GM21619 (cell line): ENCODE data around the gene OVOL2.
"Not testable (repeated sequence)": the region's sequence is repeated elsewhere in the genome, so short reads cannot be mapped to it uniquely, and the experiment has no call there.

Experiments
- ATAC-seq: cut with Tn5 transposase; IDR thresholded peaks from one replicate; pipeline ENCODE4 v1.9.1; 2021; ENCODE audit not compliant: unreplicated experiment

The OVOL2 gene

GRCh38 chr20:18057101-18057993 lies at the start of gene OVOL2:
Gene OVOL2 (minus strand): TSS chr20:18057916. CDS start chr20:18057634, 282 bp downstream.
- no peak for ATAC-seq

GRCh38 chr20:18103497-18103896 lies 45.8 kb upstream of the OVOL2 start:
- ATAC-seq: no peak

GRCh38 chr20:18101125-18101810 lies 43.6 kb upstream of the OVOL2 start:
- no peak for ATAC-seq

GRCh38 chr20:18100569-18100968 lies 42.9 kb upstream of the OVOL2 start:
- ATAC-seq: not testable (repeated sequence)

- ATAC-seq: no peak
Observed at GRCh38 chr20:18094191-18094590, 36.5 kb upstream of the OVOL2 start.

- ATAC-seq: no peak
Observed at GRCh38 chr20:18093388-18093787, 35.7 kb upstream of the OVOL2 start.

GRCh38 chr20:18092890-18093289 lies 35.2 kb upstream of the OVOL2 start:
- ATAC-seq: no peak

- ATAC-seq: no peak
Observed at GRCh38 chr20:18091623-18092022, 33.9 kb upstream of the OVOL2 start.

- ATAC-seq: no peak
Observed at GRCh38 chr20:18090477-18090876, 32.8 kb upstream of the OVOL2 start.

- ATAC-seq: no peak
Observed at GRCh38 chr20:18090044-18090443, 32.3 kb upstream of the OVOL2 start.

- not testable (repeated sequence) for ATAC-seq
Observed at GRCh38 chr20:18088841-18089240, 31.1 kb upstream of the OVOL2 start.

- ATAC-seq: not testable (repeated sequence)
Observed at GRCh38 chr20:18088298-18088697, 30.6 kb upstream of the OVOL2 start.

GRCh38 chr20:18087054-18087453 lies 29.3 kb upstream of the OVOL2 start:
- no peak for ATAC-seq

- not testable (repeated sequence) for ATAC-seq
Observed at GRCh38 chr20:18080836-18081235, 23.1 kb upstream of the OVOL2 start.

- ATAC-seq: no peak
Observed at GRCh38 chr20:18079756-18080353, 22.1 kb upstream of the OVOL2 start.

- ATAC-seq: no peak
Observed at GRCh38 chr20:18077157-18077556, 19.4 kb upstream of the OVOL2 start.

- no peak for ATAC-seq
Observed at GRCh38 chr20:18072532-18072931, 14.8 kb upstream of the OVOL2 start.

- ATAC-seq: no peak
Observed at GRCh38 chr20:18066421-18067333, 9.0 kb upstream of the OVOL2 start.

GRCh38 chr20:18063676-18064075 lies 6.0 kb upstream of the OVOL2 start:
- ATAC-seq: no peak

- ATAC-seq: no peak
Observed at GRCh38 chr20:18059603-18060002, 1.9 kb upstream of the OVOL2 start.
